ENCODE results near the gene TAF4B.

DNA sequence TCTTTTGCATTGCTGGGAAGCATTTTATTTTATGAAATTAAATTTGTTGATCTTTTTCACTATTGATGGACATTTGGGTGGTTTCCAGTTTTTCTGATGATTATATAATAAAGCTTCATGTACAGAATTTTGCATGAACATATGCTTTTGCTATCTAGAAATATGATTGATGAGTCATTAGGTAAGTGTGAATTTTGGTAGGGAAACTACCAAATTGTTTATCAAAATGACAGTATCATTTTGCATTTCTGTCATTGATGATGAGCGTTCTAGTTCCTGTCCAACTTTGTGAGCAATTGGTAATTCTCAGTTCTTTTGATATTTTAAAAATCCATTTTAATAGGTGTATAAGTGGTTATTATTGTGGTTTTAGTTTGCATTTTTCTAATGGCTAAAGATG lies 67.7 kb downstream of the TAF4B start:
- TF ChIP-seq, protein P1, sequence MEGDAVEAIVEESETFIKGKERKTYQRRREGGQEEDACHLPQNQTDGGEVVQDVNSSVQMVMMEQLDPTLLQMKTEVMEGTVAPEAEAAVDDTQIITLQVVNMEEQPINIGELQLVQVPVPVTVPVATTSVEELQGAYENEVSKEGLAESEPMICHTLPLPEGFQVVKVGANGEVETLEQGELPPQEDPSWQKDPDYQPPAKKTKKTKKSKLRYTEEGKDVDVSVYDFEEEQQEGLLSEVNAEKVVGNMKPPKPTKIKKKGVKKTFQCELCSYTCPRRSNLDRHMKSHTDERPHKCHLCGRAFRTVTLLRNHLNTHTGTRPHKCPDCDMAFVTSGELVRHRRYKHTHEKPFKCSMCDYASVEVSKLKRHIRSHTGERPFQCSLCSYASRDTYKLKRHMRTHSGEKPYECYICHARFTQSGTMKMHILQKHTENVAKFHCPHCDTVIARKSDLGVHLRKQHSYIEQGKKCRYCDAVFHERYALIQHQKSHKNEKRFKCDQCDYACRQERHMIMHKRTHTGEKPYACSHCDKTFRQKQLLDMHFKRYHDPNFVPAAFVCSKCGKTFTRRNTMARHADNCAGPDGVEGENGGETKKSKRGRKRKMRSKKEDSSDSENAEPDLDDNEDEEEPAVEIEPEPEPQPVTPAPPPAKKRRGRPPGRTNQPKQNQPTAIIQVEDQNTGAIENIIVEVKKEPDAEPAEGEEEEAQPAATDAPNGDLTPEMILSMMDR (IDR thresholded peaks at IDR 0.05): no peak
- TF ChIP-seq POLR2A (IDR thresholded peaks at IDR 0.05) (no peak), EP300 (IDR thresholded peaks at IDR 0.05) (no peak)

Data from upper lobe of left lung (tissue), 4 donors.